Thoracic aorta (tissue), 2 donors: ENCODE data around the gene GPNMB. TPM values are rescaled to one million over a fixed set of nuclear protein-coding genes. Genes with fewer than 3 reads are reported as not detected.
"Not testable (repeated sequence)": the region's sequence is repeated elsewhere in the genome, so short reads cannot be mapped to it uniquely, and the experiment has no call there.

Experiments used
- ATAC-seq: fragments of 150-250 bp; one replicate; pipeline ENCODE4 v1.8.0; 2017; ENCODE audit warnings: low read depth; ENCODE audit not compliant: insufficient number of reproducible peaks, low FRiP score
- DNase-seq: peaks from one replicate; pipeline ENCODE4 v3.0.0-alpha.2; 2020; ENCODE audit warnings: low spot score
- H3K27ac ChIP-seq, 2 donors: fragments of 200-600 bp; sonication (generic); 1 replicate in 1 of 2; 2 replicates in 1 of 2; pipeline ENCODE4 v1.5.1; 2016; ENCODE audit warnings: mild to moderate bottlenecking in 2 of 2, moderate library complexity in 2 of 2
- H3K27me3 ChIP-seq: fragments of 200-600 bp; sonication (generic); replicated peaks from 2 replicates; pipeline ENCODE4 v1.6.0; 2016; ENCODE audit warnings: mild to moderate bottlenecking; ENCODE audit not compliant: insufficient read depth
- H3K36me3 ChIP-seq: fragments of 200-600 bp; sonication (generic); one replicate; pipeline ENCODE4 v1.5.1; 2016
- H3K4me1 ChIP-seq, 2 donors: fragments of 200-600 bp; sonication (generic); 1 replicate in 1 of 2; 2 replicates in 1 of 2; pipeline versions ENCODE4 v1.5.1 to v1.6.0; 2016; ENCODE audit warnings: low read depth in 2 of 2, mild to moderate bottlenecking in 1 of 2; ENCODE audit not compliant: control insufficient read depth in 1 of 2
- H3K4me3 ChIP-seq: fragments of 200-600 bp; sonication (generic); 2 replicates; pipeline ENCODE4 v1.5.1; 2016; ENCODE audit warnings: mild to moderate bottlenecking
- H3K9me3 ChIP-seq: fragments of 200-600 bp; sonication (generic); 2 replicates; pipeline ENCODE4 v1.5.1; 2016
- total RNA-seq, 2 donors: library from RNA; depleted of rRNA; stranded (reverse); fragments of >200 nt; gene quantifications; one replicate each; pipeline versions ENCODE4 v1.1.0 to v1.2.3, GENCODE V29; 2016
- TF ChIP-seq, protein P1 (sequence below): fragments of 200-600 bp; sonication (generic); IDR thresholded peaks from one replicate; pipeline ENCODE4 v1.5.1; 2019; ENCODE audit warnings: antibody characterized with exemption

GPNMB gene
- total RNA-seq, 2 donors from 2014 or later, result 139 to 185 TPM

DNA sequence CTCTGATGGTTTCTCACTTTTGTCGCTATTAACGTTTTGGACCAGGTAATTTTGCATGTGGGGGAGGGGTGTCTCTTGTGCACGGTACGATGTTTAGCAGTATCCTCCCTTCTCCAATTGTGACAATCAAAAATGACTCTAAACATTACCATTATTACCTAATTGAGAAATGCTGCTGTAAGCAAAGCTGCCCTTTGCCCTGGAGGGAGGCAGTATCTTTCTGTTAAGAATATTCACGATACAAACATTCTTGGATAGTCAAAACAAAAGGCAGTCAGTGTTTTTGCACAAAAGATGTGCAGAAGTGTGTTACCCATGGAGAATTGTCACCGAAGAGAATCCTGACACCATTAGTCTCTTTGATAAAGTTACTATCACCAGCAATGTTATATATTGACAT lies 62.2 kb downstream of the GPNMB start:
- H3K36me3 ChIP-seq, result peaks cover 27% of the 10 kb centered on the region

GRCh38 chr7:23312141-23312540 lies 65.6 kb downstream of the GPNMB start:
- H3K36me3 ChIP-seq, result peaks cover 22% of the 10 kb centered on the region
- H3K27me3 ChIP-seq, DNase-seq, H3K9me3 ChIP-seq, H3K4me1 ChIP-seq, ATAC-seq, H3K4me3 ChIP-seq, H3K27ac ChIP-seq: not testable (repeated sequence)

More for the DNA sequence above, 62.2 kb downstream of the GPNMB start:
- DNase-seq (no peak), ATAC-seq (no peak)
- Histone ChIP-seq H3K27me3 (no peaks in the 10 kb centered on the region), H3K4me1 (peaks cover 0 to 3% of the 10 kb centered on the region in 2 donors), H3K4me3 (no peak overlapping the region), H3K27ac (no peak overlapping the region), H3K9me3 (no peaks in the 10 kb centered on the region)
- TF ChIP-seq, protein P1, sequence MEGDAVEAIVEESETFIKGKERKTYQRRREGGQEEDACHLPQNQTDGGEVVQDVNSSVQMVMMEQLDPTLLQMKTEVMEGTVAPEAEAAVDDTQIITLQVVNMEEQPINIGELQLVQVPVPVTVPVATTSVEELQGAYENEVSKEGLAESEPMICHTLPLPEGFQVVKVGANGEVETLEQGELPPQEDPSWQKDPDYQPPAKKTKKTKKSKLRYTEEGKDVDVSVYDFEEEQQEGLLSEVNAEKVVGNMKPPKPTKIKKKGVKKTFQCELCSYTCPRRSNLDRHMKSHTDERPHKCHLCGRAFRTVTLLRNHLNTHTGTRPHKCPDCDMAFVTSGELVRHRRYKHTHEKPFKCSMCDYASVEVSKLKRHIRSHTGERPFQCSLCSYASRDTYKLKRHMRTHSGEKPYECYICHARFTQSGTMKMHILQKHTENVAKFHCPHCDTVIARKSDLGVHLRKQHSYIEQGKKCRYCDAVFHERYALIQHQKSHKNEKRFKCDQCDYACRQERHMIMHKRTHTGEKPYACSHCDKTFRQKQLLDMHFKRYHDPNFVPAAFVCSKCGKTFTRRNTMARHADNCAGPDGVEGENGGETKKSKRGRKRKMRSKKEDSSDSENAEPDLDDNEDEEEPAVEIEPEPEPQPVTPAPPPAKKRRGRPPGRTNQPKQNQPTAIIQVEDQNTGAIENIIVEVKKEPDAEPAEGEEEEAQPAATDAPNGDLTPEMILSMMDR, result no peak

DNA sequence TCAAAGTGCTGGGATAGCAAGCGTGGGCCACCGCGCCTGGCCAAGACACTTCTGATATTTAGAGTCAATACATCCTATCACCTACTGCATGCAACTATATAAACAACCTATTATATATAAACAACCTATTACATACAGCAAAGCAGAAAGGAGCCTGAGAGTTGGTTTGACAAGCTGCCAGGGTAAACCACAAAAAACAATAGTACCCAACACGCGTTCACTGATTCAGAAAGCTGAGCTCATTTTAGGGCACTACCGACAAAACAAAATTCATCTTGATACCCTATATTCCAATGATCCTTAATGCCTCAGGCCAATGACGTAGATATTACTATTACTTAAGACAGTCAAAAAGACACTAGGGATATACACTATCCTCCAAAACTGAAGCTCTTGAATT lies 68.8 kb downstream of the GPNMB start:
- Histone ChIP-seq H3K36me3 (no peaks in the 10 kb centered on the region), H3K27ac (no peak overlapping the region), H3K4me1 (no peaks in the 10 kb centered on the region), H3K27me3 (no peaks in the 10 kb centered on the region), H3K4me3 (no peak overlapping the region), H3K9me3 (no peaks in the 10 kb centered on the region)
- DNase-seq (no peak), ATAC-seq (no peak)
- TF ChIP-seq, protein P1, result no peak

Other genes starting within 250 kb of the GPNMB start
- 100 to 1,000 TPM in 1 of 2 donors, 10 to 100 TPM in 1; 82.2 to 157 TPM for gene HYCC1, start 232.6 kb upstream of the GPNMB start, total RNA-seq
- 10 to 100 TPM; 22.7 to 23.8 TPM for gene KLHL7, start 141.0 kb upstream of the GPNMB start, total RNA-seq
- gene NUP42, start 64.7 kb upstream of the GPNMB start, total RNA-seq, result 10 to 100 TPM; 34.0 to 54.7 TPM
- gene MALSU1, start 52.6 kb downstream of the GPNMB start, total RNA-seq, result 10 to 100 TPM; 18.1 to 65.7 TPM
- gene IGF2BP3, start 223.7 kb downstream of the GPNMB start, total RNA-seq, result 1 to 10 TPM in 1 of 2 donors, under 1 TPM in 1; 0.27 to 8.1 TPM